ENCODE results near the gene BAZ2B. TPM values are rescaled to one million over a fixed set of nuclear protein-coding genes. Genes with fewer than 3 reads are reported as not detected.

The BAZ2B gene
- total and polyA plus RNA-seq, 2 of the 13 experiments (the other 11 are each of a cell fraction or from before 2014, with no cell fraction given): 14.0 to 15.1 TPM

GRCh38 chr2:159396799-159397198, 219.5 kb downstream of the BAZ2B start:
- H3K79me2 ChIP-seq (ENCODE audit: insufficient read depth, low read length): no peaks in the 10 kb centered on the region
- no peak overlapping the region for H3K27ac ChIP-seq (ENCODE audit: extremely low read length, insufficient read depth, low read length)
- BruUV-seq (replicated peaks): no TSS peak
- peaks cover 13% of the 10 kb centered on the region for H3K4me1 ChIP-seq (ENCODE audit: insufficient read depth, low read length)
- TF ChIP-seq DBP (CRISPR knock-in tag; IDR thresholded peaks at IDR 0.05; ENCODE audit: not compliant biosample characterization): no peak
- no peak for TF ChIP-seq MED1 (CRISPR knock-in tag; IDR thresholded peaks at IDR 0.05)
- TF ChIP-seq SNAPC4 (CRISPR knock-in tag; IDR thresholded peaks at IDR 0.05): no peak
- no peaks in the 10 kb centered on the region for H3K27me3 ChIP-seq (ENCODE audit: control insufficient read depth in 1 of 2, insufficient read depth in 2 of 2, low read length in 2 of 2)
- no peaks in the 10 kb centered on the region for H3K9me3 ChIP-seq (ENCODE audit: low read length)
- H3K9ac ChIP-seq (ENCODE audit: insufficient read depth, low read depth, low read length): no peak overlapping the region
- in situ Hi-C loops (cut with HindIII; ENCODE audit: extremely low pct_ligation_motif_present, low pct_unique_long_range_greater_than_20kb): no loop called here
- no peak for ATAC-seq
- no peak for FAIRE-seq
- no peak for DNase-seq (ENCODE audit: low spot score)
- H3K4me2 ChIP-seq (ENCODE audit: low read depth, low read length): no peak overlapping the region
- intact Hi-C loops (cut with micrococcal nuclease; ENCODE audit: unreplicated experiment): loop anchor here (5.0 kb wide), 1 partner anchor 1471 kb away; no protein-coding TSS in a partner anchor
- 97% methylated on average over 1 of the region's 1 CpG for WGBS (ENCODE audit: low lambda C conversion rate)
- no peak overlapping the region for H2AFZ ChIP-seq (ENCODE audit: low read length)
- POLR2A ChIA-PET: no interaction called here
- no peaks in the 10 kb centered on the region for H3K36me3 ChIP-seq (replicated peaks in 1 of 2; ENCODE audit: control insufficient read depth in 1 of 2, insufficient read depth in 2 of 2, low read length in 2 of 2)
- H3K4me3 ChIP-seq (replicated peaks in 1 of 3; ENCODE audit: insufficient read depth in 1 of 3, low read depth in 2 of 3, low read length in 3 of 3): no peak overlapping the region
- H4K20me1 ChIP-seq (ENCODE audit: insufficient read depth, low read length): no peaks in the 10 kb centered on the region
- CTCF ChIA-PET (ENCODE audit: low intra/inter-chr PET ratio, low total read pairs): no interaction called here
